ENCODE measurements around the gene CDCA4.
"Not testable (repeated sequence)": the region's sequence is repeated elsewhere in the genome, so short reads cannot be mapped to it uniquely, and the experiment has no call there.

- TF ChIP-seq CTCF (conservative IDR thresholded peaks at IDR 0.05); EZH2 (IDR thresholded peaks at IDR 0.05; ENCODE audit: low read depth): not testable (repeated sequence)
Measured at GRCh38 chr14:105063506-105063905, 42.6 kb upstream of the CDCA4 start.
